ENCODE data around the gene PDGFRB. TPM values are rescaled to one million over a fixed set of nuclear protein-coding genes. Genes with fewer than 3 reads are reported as not detected.

Gene PDGFRB
- total and polyA plus RNA-seq, 9 of the 15 experiments (the other 6 are each of a cell fraction or from before 2014, with no cell fraction given), result 0.01 to 1.5 (median 0.09) TPM; not detected in 3

DNA sequence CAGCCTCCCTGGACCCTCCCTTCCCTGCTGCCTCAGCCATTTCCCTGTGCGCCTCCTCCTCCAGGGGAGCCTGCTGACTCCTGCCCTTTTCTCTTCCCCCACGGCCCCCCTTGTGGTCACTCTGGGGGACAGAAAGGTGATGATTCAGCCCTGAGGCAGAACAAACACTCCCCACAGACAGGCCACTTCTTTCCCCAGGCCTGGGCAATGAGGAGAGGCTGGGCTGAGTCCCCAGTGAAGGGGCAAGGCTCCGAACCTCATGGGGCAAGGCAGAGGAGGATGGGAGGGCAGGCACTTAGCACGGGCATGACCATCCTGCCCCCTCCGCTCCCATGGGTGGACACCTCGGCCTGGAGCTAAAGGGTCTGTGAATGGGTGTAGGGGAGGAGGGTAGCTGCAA, 90.3 kb downstream of the PDGFRB start (continued):
- TF ChIP-seq, protein P1, sequence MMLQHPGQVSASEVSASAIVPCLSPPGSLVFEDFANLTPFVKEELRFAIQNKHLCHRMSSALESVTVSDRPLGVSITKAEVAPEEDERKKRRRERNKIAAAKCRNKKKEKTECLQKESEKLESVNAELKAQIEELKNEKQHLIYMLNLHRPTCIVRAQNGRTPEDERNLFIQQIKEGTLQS (IDR thresholded peaks at IDR 0.05), result 0 out of 2 replicates have a peak, but pooled peaks have one; percentile 29
- TF ChIP-seq, protein P1 (CRISPR knock-in tag; conservative IDR thresholded peaks at IDR 0.05), result no peak
- TF ChIP-seq ZNF133 (CRISPR knock-in tag; IDR thresholded peaks at IDR 0.05) (no peak), HEY1 (CRISPR knock-in tag; IDR thresholded peaks at IDR 0.05; ENCODE audit: borderline replicate concordance) (no peak), JUND (IDR thresholded peaks at IDR 0.05; ENCODE audit: borderline replicate concordance, low read depth, low read length) (peak; percentile 37; the same call in 1 of the 2 replicates), JUND (tag; IDR thresholded peaks at IDR 0.05; ENCODE audit: borderline replicate concordance, low read depth, low read length) (no peak; the same call in 2 of the 3 replicates)
- TF ChIP-seq, protein P2, sequence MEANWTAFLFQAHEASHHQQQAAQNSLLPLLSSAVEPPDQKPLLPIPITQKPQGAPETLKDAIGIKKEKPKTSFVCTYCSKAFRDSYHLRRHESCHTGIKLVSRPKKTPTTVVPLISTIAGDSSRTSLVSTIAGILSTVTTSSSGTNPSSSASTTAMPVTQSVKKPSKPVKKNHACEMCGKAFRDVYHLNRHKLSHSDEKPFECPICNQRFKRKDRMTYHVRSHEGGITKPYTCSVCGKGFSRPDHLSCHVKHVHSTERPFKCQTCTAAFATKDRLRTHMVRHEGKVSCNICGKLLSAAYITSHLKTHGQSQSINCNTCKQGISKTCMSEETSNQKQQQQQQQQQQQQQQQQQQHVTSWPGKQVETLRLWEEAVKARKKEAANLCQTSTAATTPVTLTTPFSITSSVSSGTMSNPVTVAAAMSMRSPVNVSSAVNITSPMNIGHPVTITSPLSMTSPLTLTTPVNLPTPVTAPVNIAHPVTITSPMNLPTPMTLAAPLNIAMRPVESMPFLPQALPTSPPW (CRISPR knock-in tag; IDR thresholded peaks at IDR 0.05), result peak; percentile 80

DNA sequence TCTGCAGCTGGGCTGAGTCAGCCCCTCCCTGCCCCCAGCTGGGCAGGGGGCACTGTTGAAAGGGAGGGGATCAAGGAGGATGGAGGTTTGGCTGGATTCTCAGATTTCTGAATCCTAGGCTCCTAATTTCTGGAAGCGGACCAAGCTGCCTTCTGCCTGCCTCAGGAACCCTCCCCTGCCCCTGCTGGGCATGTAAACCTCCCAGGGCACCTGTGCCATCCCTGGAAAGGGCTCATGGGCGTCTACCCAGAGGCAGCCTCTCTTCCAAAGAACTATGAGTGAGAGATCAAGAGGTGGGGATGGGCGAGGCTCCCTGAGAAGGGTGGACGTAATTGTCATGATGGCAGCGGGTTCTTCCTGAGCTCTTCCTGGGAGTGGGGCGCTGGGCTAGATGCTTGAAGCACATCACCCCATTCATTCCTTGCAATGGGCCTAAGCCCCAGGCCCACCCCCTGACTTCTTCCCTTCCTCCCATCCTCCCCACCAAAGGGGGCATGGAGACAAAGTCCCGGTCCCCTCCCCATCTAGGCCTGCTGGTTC, 90.9 kb downstream of the PDGFRB start:
- Histone ChIP-seq H3K4me1 (replicated peaks in 1 of 2; ENCODE audit: control insufficient read depth in 2 of 2, insufficient read depth in 2 of 2, low read length in 2 of 2) (peaks cover 0 to 7% of the 10 kb centered on the region in 2 experiments; a peak in 2 of 5 replicates), H4K20me1 (replicated peaks; ENCODE audit: control insufficient read depth, insufficient read depth, low read length) (no peaks in the 10 kb centered on the region; the same call in 1 of the 2 replicates), H3K4me3 (no peak overlapping the region), H2AFZ (ENCODE audit: low read depth, low read length) (no peak overlapping the region), H3K27ac (ENCODE audit: extremely low read depth, low read depth, low read length) (no peak overlapping the region), H3K9me3 (replicated peaks; ENCODE audit: control insufficient read depth, insufficient read depth, low read depth, low read length) (no peaks in the 10 kb centered on the region), H3K4me2 (ENCODE audit: insufficient read depth, low read length) (no peak overlapping the region), H3K9ac (ENCODE audit: insufficient read depth in 1 of 2, low read depth in 2 of 2, low read length in 2 of 2) (no peak overlapping the region), H3K36me3 (ENCODE audit: control insufficient read depth, insufficient read depth, low read length) (no peaks in the 10 kb centered on the region), H3K9me1 (ENCODE audit: control insufficient read depth, insufficient read depth, low read length) (peaks cover 4% of the 10 kb centered on the region), H3K79me2 (ENCODE audit: control insufficient read depth, insufficient read depth, low read length) (no peaks in the 10 kb centered on the region), H3K27me3 (ENCODE audit: control insufficient read depth in 2 of 2, insufficient read depth in 2 of 2, low read length in 2 of 2) (peaks cover 10 to 52% of the 10 kb centered on the region in 2 experiments)
- in situ Hi-C loops (cut with MboI) (no loop called here), intact Hi-C loops (cut with micrococcal nuclease) (no loop called here)
- WGBS (ENCODE audit: insufficient coverage, low coverage, missing lambda C conversion rate), result 26% methylated on average over 7 of the region's 7 CpGs
- DNase-seq (ENCODE audit: extremely low read depth in 1 of 4, low spot score in 3 of 4) (no peak), FAIRE-seq (no peak), ATAC-seq (no peak)
- BruUV-seq (replicated peaks), result no TSS peak
- POLR2A ChIA-PET, result interaction anchor here (0.5 to 1.6 kb wide), 8 partner anchors 9 to 164 kb away, joined by 3 to 6 read pairs (median 4); no protein-coding TSS in a partner anchor
- CTCF ChIA-PET (ENCODE audit: low intra/inter-chr PET ratio), result no interaction called here
- TF ChIP-seq IRF2 (CRISPR knock-in tag; IDR thresholded peaks at IDR 0.05) (no peak), TEAD2 (tag; IDR thresholded peaks at IDR 0.05) (no peak), ZNF175 (CRISPR knock-in tag; IDR thresholded peaks at IDR 0.05; ENCODE audit: low read depth) (no peak), NCOA1 (IDR thresholded peaks at IDR 0.05; ENCODE audit: low read depth) (no peak), KDM5B (IDR thresholded peaks at IDR 0.05; ENCODE audit: insufficient replicate concordance, low read depth, low read length) (no peak), MYNN (IDR thresholded peaks at IDR 0.05) (no peak), MYNN (CRISPR knock-in tag; IDR thresholded peaks at IDR 0.05) (no peak), KDM4B (IDR thresholded peaks at IDR 0.05; ENCODE audit: borderline replicate concordance in 2 of 2, low read depth in 1 of 2) (no peak), NFIX (CRISPR knock-in tag; IDR thresholded peaks at IDR 0.05; ENCODE audit: low read depth) (no peak), NFXL1 (CRISPR knock-in tag; IDR thresholded peaks at IDR 0.05) (no peak), RBM39 (optimal IDR thresholded peaks at IDR 0.05; ENCODE audit: low read depth, low read length) (no peak), ZFPM2 (CRISPR knock-in tag; IDR thresholded peaks at IDR 0.05) (no peak), ELF1 (tag; IDR thresholded peaks at IDR 0.05) (no peak), PURB (CRISPR knock-in tag; IDR thresholded peaks at IDR 0.05; ENCODE audit: low read depth) (no peak), ZNF140 (CRISPR knock-in tag; IDR thresholded peaks at IDR 0.05) (no peak)
